GM21390 (cell line): ENCODE data around the gene CNOT3.

Source experiments
- ATAC-seq: cut with Tn5 transposase; IDR thresholded peaks from one replicate; pipeline ENCODE4 v1.9.1; 2021; ENCODE audit not compliant: unreplicated experiment

CNOT3 gene

GRCh38 chr19:54147676-54148075 lies 10.1 kb downstream of the CNOT3 start:
- ATAC-seq, result no peak

GRCh38 chr19:54148158-54148557 lies 10.6 kb downstream of the CNOT3 start:
- no peak for ATAC-seq

- ATAC-seq, result no peak
Measured at GRCh38 chr19:54149021-54149812, 11.7 kb downstream of the CNOT3 start.

- no peak for ATAC-seq
Measured at GRCh38 chr19:54151362-54152035, 13.9 kb downstream of the CNOT3 start.

GRCh38 chr19:54152267-54152666 lies 14.7 kb downstream of the CNOT3 start:
- ATAC-seq, result no peak

GRCh38 chr19:54152878-54153524 lies 15.4 kb downstream of the CNOT3 start:
- ATAC-seq, result no peak

GRCh38 chr19:54153731-54154326 lies 16.3 kb downstream of the CNOT3 start:
- ATAC-seq, result no peak

- no peak for ATAC-seq
Measured at GRCh38 chr19:54154603-54155345, 17.2 kb downstream of the CNOT3 start.

GRCh38 chr19:54155694-54156093 lies 18.1 kb downstream of the CNOT3 start:
- ATAC-seq, result no peak

GRCh38 chr19:54156490-54156889 lies 18.9 kb downstream of the CNOT3 start:
- ATAC-seq, result no peak

- ATAC-seq, result no peak
Measured at GRCh38 chr19:54156953-54157352, 19.4 kb downstream of the CNOT3 start.

- no peak for ATAC-seq
Measured at GRCh38 chr19:54158812-54159351, 21.3 kb downstream of the CNOT3 start.

GRCh38 chr19:54159352-54160181 lies 22.0 kb downstream of the CNOT3 start, which contains the start of gene LENG1:
Gene LENG1, minus strand, starts transcription at chr19:54159721. Its CDS starts 26 bp downstream, at chr19:54159695.
- peak; percentile 92 for ATAC-seq

- no peak for ATAC-seq
Measured at GRCh38 chr19:54160182-54160811, 22.7 kb downstream of the CNOT3 start.

GRCh38 chr19:54160854-54161253 lies 23.3 kb downstream of the CNOT3 start:
- ATAC-seq, result no peak

- ATAC-seq, result no peak
Measured at GRCh38 chr19:54162241-54162805, 24.8 kb downstream of the CNOT3 start.

- ATAC-seq, result no peak
Measured at GRCh38 chr19:54162884-54163283, 25.3 kb downstream of the CNOT3 start.

GRCh38 chr19:54164369-54165068 lies 27.0 kb downstream of the CNOT3 start:
- ATAC-seq, result no peak
